Muscle of leg (tissue), 11 donors: ENCODE measurements around the gene KCP. TPM values are rescaled to one million over a fixed set of nuclear protein-coding genes. Genes with fewer than 3 reads are reported as not detected.

Source experiments
- DNase-seq: peaks from one replicate; pipeline ENCODE4 v3.0.0; 2013
- H3K27ac ChIP-seq: one replicate; pipeline ENCODE4 v1.5.1; 2013; ENCODE audit warnings: mild to moderate bottlenecking, low read length, control low read depth
- H3K27me3 ChIP-seq: one replicate; pipeline ENCODE4 v1.6.1; 2013; ENCODE audit warnings: low read length; ENCODE audit not compliant: control insufficient read depth, insufficient read depth
- H3K36me3 ChIP-seq: one replicate; pipeline ENCODE4 v1.6.1; 2013; ENCODE audit warnings: low read length; ENCODE audit not compliant: control insufficient read depth, insufficient read depth
- H3K4me1 ChIP-seq: one replicate; pipeline ENCODE4 v1.6.1; 2013; ENCODE audit warnings: low read length; ENCODE audit not compliant: control insufficient read depth, insufficient read depth
- H3K4me3 ChIP-seq: one replicate; pipeline ENCODE4 v1.5.1; 2013; ENCODE audit warnings: low read length, control low read depth
- H3K9me3 ChIP-seq: replicated peaks from 2 replicates; pipeline ENCODE4 v1.6.1; 2013; ENCODE audit warnings: low read depth, low read length; ENCODE audit not compliant: control insufficient read depth
- WGBS: methylation state at CpG from one replicate; pipeline ENCODE4 v1.1.5; 2013; ENCODE audit warnings: missing lambda C conversion rate; ENCODE audit not compliant: insufficient coverage; 5-methylcytosine and 5-hydroxymethylcytosine counted together
- polyA plus RNA-seq, 8 donors: library from polyadenylated mRNA; unstranded; fragments of 120-200 nt; gene quantifications; one replicate each; pipeline versions ENCODE4 v1.2.1 to v1.2.3, GENCODE V29; 2013; ENCODE audit warnings: inconsistent platforms in 1 of 8, low replicate concordance in 1 of 8; ENCODE audit not compliant: insufficient read length in 8 of 8, insufficient read depth in 1 of 8
- total RNA-seq: library from RNA; stranded (reverse); fragments of 120-200 nt; gene quantifications from one replicate; pipeline ENCODE4 v1.2.4, GENCODE V29; 2013

KCP gene
- total and polyA plus RNA-seq, 9 donors = 0.50 to 1.8 (median 1.1) TPM

GRCh38 chr7:128904381-128905197, 5.9 kb downstream of the KCP start:
- DNase-seq = no peak
- H3K27me3 ChIP-seq = peaks cover 22% of the 10 kb centered on the region

GRCh38 chr7:128903621-128904361, 6.7 kb downstream of the KCP start:
- peaks cover 14% of the 10 kb centered on the region for H3K27me3 ChIP-seq

More at GRCh38 chr7:128904381-128905197, 5.9 kb downstream of the KCP start:
- WGBS = 44% methylated on average over 3 of the region's 8 CpGs
- H3K36me3 ChIP-seq = no peaks in the 10 kb centered on the region
- no peak overlapping the region for H3K4me3 ChIP-seq
- no peaks in the 10 kb centered on the region for H3K9me3 ChIP-seq
- H3K27ac ChIP-seq = no peak overlapping the region
- peaks cover 2% of the 10 kb centered on the region for H3K4me1 ChIP-seq

GRCh38 chr7:128902761-128903585, 7.5 kb downstream of the KCP start:
- H3K27me3 ChIP-seq = peaks cover 8% of the 10 kb centered on the region
- no peaks in the 10 kb centered on the region for H3K9me3 ChIP-seq
- H3K4me1 ChIP-seq = no peaks in the 10 kb centered on the region
- no peak for DNase-seq
- no peak overlapping the region for H3K4me3 ChIP-seq
- 71% methylated on average over 12 of the region's 12 CpGs for WGBS
- no peak overlapping the region for H3K27ac ChIP-seq
- H3K36me3 ChIP-seq = no peaks in the 10 kb centered on the region

More at GRCh38 chr7:128903621-128904361, 6.7 kb downstream of the KCP start:
- Histone ChIP-seq H3K9me3 (no peaks in the 10 kb centered on the region), H3K36me3 (no peaks in the 10 kb centered on the region), H3K4me1 (no peaks in the 10 kb centered on the region), H3K4me3 (no peak overlapping the region), H3K27ac (no peak overlapping the region)
- WGBS = 69% methylated on average over 11 of the region's 14 CpGs
- no peak for DNase-seq

- H3K27me3 ChIP-seq = peaks cover 2% of the 10 kb centered on the region
- H3K4me3 ChIP-seq = no peak overlapping the region
- H3K36me3 ChIP-seq = no peaks in the 10 kb centered on the region
- DNase-seq = no peak
- H3K4me1 ChIP-seq = no peaks in the 10 kb centered on the region
- no peak overlapping the region for H3K27ac ChIP-seq
- H3K9me3 ChIP-seq = no peaks in the 10 kb centered on the region
- WGBS = no CpG with 5 or more reads among the region's 1 CpG
Observed at GRCh38 chr7:128900237-128900636, 10.3 kb downstream of the KCP start.

- Histone ChIP-seq H3K9me3 (no peaks in the 10 kb centered on the region), H3K4me3 (no peak overlapping the region), H3K36me3 (no peaks in the 10 kb centered on the region), H3K4me1 (no peaks in the 10 kb centered on the region), H3K27ac (no peak overlapping the region), H3K27me3 (peaks cover 2% of the 10 kb centered on the region)
- no peak for DNase-seq
Observed at GRCh38 chr7:128899392-128899791, 11.1 kb downstream of the KCP start.

GRCh38 chr7:128895320-128895719, 15.2 kb downstream of the KCP start:
- DNase-seq = no peak
- Histone ChIP-seq H3K9me3 (no peaks in the 10 kb centered on the region), H3K27me3 (peaks cover 18% of the 10 kb centered on the region), H3K4me1 (peaks cover 2% of the 10 kb centered on the region), H3K36me3 (no peaks in the 10 kb centered on the region), H3K4me3 (no peak overlapping the region), H3K27ac (no peak overlapping the region)
- 60% methylated on average over 1 of the region's 3 CpGs for WGBS

- Histone ChIP-seq H3K4me1 (peaks cover 2% of the 10 kb centered on the region), H3K27me3 (peaks cover 27% of the 10 kb centered on the region), H3K9me3 (no peaks in the 10 kb centered on the region), H3K27ac (no peak overlapping the region), H3K4me3 (no peak overlapping the region), H3K36me3 (no peaks in the 10 kb centered on the region)
- no CpG with 5 or more reads among the region's 6 CpGs for WGBS
- no peak for DNase-seq
Observed at GRCh38 chr7:128894101-128894440, 16.4 kb downstream of the KCP start.

GRCh38 chr7:128893251-128894100, 17.0 kb downstream of the KCP start:
- H3K9me3 ChIP-seq = no peaks in the 10 kb centered on the region
- no peak overlapping the region for H3K27ac ChIP-seq
- 91% methylated on average over 10 of the region's 23 CpGs for WGBS
- H3K36me3 ChIP-seq = no peaks in the 10 kb centered on the region
- peaks cover 2% of the 10 kb centered on the region for H3K4me1 ChIP-seq
- no peak for DNase-seq
- H3K27me3 ChIP-seq = peaks cover 31% of the 10 kb centered on the region
- H3K4me3 ChIP-seq = no peak overlapping the region

GRCh38 chr7:128892521-128893250, 17.8 kb downstream of the KCP start:
- Histone ChIP-seq H3K27ac (no peak overlapping the region), H3K9me3 (no peaks in the 10 kb centered on the region), H3K4me3 (no peak overlapping the region), H3K27me3 (peaks cover 32% of the 10 kb centered on the region), H3K36me3 (no peaks in the 10 kb centered on the region), H3K4me1 (peaks cover 2% of the 10 kb centered on the region)
- 85% methylated on average over 13 of the region's 13 CpGs for WGBS
- no peak for DNase-seq
